Ureter (tissue), 1 donor: ENCODE measurements around the gene DVL1. TPM values are rescaled to one million over a fixed set of nuclear protein-coding genes. Genes with fewer than 3 reads are reported as not detected.

Source experiments
- DNase-seq: peaks from one replicate; pipeline ENCODE4 v3.0.0-alpha.2; 2020; ENCODE audit warnings: low spot score
- total RNA-seq: library from RNA; stranded (reverse); gene quantifications from one replicate; pipeline ENCODE4 v1.2.4, GENCODE V29; 2023
- donor health status: DM: yes; HTN: yes; CAD: no.

Gene DVL1
- total RNA-seq, 1 donor from 2014 or later, result 52.8 TPM

- DNase-seq, result no peak
These were observed 49.4 kb downstream of the DVL1 start for GRCh38 chr1:1299686-1300351.

- no peak for DNase-seq
These were observed 50.1 kb downstream of the DVL1 start for GRCh38 chr1:1298861-1299685.

GRCh38 chr1:1297802-1298424, 51.3 kb downstream of the DVL1 start:
- no peak for DNase-seq

- DNase-seq, result no peak
These were observed 52.9 kb downstream of the DVL1 start for GRCh38 chr1:1296070-1297061.

DNA sequence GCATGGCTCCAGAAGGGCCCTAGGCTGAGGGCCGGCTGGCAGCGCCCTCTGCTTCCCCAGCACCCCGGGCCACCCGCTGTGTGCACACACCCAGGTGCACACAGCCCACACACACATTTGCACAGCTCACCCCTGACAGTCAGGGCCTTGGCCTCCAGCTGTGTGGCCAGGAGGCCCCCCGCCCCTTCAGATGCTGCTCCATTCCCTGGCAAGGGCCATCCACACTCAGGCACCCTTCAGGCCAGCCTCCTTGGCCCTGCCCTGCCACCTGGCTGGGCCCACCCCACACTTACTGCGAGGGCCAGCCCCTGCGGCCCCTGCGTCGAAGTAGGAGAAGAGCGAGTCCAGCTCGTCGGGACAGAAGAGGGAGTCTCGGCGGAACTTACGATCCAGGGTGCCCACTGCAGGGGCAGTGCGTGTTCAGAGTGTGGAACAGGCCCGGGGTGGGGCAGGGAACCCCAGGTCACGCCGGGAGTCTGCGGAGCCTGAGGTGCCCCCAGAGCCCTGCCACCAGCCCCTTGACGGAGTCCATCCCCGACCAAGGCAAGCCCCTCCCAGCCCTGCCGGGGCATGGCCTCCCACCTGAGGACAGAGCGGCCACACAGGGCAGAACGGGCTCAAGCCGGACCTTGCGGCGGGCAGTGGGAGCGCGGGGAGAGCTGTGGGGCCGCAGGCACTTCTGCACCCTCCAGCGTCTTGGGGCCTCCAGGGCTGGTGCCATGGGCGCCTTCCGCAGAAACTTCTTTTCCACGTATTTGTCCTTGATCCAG, 53.9 kb downstream of the DVL1 start:
- no peak for DNase-seq

- no peak for DNase-seq
These were observed 54.8 kb downstream of the DVL1 start for GRCh38 chr1:1294250-1294890.

- no peak for DNase-seq
These were observed 55.7 kb downstream of the DVL1 start for GRCh38 chr1:1293263-1294249.

DNA sequence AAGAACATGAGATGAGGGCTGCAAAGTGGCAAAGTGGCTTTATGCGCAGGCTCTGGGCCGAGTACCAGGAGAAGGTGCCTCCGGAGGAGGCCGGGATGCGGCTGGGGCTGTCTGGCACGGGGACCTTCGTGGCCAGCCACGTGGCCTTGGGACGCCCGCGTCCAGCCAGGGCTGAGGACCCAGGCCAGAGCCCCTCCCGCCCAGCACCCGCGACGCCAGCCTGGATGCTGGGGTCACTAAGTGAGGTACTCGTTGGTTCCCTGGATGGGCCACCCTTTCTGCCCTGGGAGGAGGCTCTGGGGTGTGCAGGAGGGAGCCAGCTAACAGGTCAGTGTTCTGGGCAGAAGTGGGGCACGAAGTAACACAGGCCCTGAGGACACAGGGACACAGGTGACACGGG, 56.4 kb downstream of the DVL1 start:
- no peak for DNase-seq

DNA sequence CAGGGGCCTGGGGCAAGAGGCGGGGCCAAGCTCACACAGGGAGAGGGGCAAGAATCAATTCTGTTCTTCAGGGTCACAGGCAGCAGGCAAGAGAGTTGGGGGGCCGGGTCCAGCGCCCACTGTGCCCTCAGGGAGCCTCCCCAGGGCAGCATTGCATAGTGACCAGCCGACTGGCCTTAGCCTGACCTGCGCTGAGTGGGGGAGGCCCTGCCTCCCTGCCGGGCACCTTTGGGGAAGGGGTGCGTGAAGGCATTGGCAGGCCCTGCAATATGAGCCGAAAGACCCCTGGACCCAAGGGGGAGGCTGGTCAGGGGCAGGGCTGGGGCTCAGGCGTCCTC, 56.8 kb downstream of the DVL1 start:
- DNase-seq, result no peak

DNA sequence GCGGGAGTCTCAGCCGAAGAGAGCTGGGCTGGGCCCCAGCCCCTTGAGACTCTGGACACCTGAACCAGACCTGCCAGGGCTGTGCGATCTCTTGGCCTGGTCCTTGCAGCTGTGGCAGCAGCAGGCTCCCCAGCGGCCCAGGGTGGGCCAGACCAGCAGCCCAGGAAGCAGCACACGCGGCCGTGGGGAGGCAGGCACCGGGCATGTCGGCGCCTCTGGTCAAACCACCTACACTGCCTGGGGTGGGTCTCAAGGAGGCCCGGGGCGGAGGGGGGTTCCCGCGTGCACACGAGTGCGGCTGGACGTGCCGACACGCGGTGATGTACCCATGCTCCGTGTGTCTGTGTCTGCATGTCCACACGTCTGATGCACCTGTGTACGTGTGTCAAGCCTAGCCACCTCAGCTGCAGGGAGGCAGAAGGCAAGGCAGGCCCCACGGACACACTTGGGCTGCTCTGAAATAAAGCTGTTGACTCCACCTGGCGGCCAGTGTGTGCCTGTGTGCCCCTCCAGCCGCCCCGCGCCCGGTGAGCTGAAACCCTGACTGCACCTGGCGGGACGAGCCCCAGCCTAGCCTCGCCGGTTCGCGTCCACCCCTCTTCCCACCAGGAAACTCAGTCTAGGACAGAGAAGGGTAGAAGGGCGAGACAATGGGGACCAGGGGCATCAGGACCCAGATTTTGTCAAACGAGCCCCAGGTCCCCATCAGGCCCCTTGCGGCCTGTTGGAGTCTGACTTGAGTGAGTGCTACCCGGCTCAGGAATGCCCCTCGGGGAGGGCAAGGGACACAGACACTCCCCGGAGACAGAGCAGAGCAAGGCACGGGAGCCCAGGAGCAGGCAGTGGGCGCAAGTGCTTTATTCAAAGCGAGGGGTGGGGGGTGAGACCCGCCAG, 57.4 kb downstream of the DVL1 start:
- peak; percentile 87 for DNase-seq

GRCh38 chr1:1291023-1291528, 58.1 kb downstream of the DVL1 start:
- no peak for DNase-seq

DNA sequence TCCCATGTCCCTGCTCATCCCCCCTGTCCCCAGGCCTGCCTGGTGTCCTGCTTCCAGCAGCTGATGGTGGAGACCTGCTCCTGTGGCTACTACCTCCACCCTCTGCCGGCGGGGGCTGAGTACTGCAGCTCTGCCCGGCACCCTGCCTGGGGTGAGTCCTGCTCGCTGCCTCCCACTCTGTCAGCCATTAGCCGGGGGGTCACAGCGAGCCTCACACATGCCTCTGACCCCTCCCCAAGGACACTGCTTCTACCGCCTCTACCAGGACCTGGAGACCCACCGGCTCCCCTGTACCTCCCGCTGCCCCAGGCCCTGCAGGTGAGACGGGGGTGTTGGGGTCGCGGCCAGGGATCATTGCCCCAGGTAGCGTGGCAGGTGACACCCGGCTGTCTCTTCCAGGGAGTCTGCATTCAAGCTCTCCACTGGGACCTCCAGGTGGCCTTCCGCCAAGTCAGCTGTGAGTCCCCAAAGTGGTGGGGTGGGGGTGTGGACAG, 58.9 kb downstream of the DVL1 start:
- no peak for DNase-seq

GRCh38 chr1:1287288-1288110, 61.7 kb downstream of the DVL1 start:
- no peak for DNase-seq

DNA sequence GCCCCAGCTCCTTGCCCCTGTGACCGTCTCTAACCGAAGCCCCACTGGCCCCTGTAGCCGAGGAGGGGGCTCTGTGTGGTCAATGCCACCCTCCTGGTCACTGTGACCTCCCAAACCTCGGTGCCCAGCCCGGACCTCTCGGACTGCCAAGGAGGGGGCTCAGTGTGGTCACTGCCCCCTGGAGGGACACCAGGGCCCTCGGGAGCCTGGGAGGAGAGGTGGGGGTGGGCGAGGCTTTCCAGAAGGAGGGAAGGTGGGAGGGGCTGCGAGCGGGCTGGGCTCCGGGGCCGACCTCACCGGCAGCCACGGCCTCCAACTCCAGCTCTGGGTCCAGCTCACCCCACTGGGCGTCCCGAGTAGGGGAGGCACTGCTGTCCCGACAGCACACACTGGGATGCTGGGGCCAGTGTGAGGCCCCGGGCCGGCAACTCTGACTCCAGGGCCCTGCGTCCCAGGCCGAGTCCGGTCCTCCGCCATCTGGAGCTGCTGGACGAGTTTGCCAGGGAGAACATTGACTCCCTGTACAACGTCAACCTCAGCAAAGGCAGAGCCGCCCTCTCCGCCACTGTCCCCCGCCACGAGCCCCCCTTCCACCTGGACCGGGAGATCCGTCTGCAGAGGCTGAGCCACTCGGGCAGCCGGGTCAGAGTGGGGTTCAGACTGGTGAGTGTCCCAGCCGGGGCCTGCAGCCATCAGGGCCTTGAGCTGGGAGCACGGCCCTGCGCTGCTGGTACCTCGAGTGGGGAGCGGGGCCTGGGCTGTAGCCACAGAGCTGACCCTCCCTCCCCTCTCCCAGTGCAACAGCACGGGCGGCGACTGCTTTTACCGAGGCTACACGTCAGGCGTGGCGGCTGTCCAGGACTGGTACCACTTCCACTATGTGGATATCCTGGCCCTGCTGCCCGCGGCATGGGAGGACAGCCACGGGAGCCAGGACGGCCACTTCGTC, 62.6 kb downstream of the DVL1 start:
- DNase-seq, result no peak

GRCh38 chr1:1285611-1286311, 63.5 kb downstream of the DVL1 start:
- DNase-seq, result no peak
